LNCaP clone FGC (cell line): ENCODE data around the gene RNH1.

Experiments
- DNase-seq: peaks from one replicate; pipeline ENCODE4 v3.0.0-alpha.2; 2011; ENCODE audit warnings: low read depth
- H3K4me3 ChIP-seq: 2 replicates; pipeline ENCODE4 v1.5.1; 2011; ENCODE audit warnings: mild to moderate bottlenecking, low read depth, low read length, control low read depth
- TF ChIP-seq, protein P1 (sequence below): IDR thresholded peaks from 2 replicates; pipeline ENCODE4 v1.5.1; 2012; ENCODE audit warnings: mild to moderate bottlenecking; ENCODE audit not compliant: control insufficient read depth, insufficient read depth; ENCODE audit errors: extremely low read depth

RNH1 gene

DNA sequence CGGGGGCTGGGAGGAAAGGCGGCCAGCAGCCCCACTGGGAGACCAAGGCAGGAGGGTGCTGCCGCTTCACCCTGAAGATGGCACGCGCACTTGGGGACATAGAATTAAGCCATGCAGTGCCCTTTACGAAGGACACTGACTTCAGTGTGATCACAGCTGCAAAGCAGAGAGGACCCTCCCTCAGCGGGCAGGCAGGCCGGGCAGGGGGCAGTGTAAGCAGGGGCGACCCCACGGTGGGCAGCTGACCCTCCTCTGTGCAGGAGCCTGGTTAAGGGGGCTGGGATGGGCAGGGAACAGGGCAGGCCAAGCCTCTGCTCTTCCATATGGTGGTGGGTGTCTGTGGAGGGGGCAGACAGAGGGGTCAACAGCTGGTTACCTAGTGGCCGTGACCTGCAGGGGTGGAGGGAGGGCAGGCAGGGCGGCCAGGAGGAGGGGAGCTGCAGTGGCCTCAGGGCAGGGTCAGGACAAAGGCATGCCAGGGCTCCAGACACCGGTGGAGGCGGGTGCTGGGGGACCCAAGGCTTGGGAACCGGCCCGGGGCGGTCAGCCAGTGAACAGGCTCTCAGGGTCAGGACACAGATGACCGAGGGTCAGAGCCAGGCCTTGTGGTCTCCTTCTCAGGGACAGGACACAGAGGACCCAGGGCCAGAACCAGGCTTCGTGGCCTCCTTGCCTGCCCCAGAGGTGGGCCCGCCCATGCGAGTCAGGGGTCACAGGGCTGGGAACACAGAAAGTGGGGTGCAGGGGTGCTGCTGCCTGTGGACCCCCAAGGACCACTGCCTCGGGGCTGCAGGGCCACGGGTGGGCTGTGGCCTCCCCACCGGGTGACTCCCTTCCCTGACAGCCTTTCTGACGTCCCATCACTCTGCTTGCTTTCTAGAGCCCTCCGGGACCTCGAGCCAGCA is 46.3 kb upstream of the RNH1 start:
- TF ChIP-seq, protein P1, sequence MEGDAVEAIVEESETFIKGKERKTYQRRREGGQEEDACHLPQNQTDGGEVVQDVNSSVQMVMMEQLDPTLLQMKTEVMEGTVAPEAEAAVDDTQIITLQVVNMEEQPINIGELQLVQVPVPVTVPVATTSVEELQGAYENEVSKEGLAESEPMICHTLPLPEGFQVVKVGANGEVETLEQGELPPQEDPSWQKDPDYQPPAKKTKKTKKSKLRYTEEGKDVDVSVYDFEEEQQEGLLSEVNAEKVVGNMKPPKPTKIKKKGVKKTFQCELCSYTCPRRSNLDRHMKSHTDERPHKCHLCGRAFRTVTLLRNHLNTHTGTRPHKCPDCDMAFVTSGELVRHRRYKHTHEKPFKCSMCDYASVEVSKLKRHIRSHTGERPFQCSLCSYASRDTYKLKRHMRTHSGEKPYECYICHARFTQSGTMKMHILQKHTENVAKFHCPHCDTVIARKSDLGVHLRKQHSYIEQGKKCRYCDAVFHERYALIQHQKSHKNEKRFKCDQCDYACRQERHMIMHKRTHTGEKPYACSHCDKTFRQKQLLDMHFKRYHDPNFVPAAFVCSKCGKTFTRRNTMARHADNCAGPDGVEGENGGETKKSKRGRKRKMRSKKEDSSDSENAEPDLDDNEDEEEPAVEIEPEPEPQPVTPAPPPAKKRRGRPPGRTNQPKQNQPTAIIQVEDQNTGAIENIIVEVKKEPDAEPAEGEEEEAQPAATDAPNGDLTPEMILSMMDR: no peak
- DNase-seq: no peak
- H3K4me3 ChIP-seq: no peak overlapping the region

DNA sequence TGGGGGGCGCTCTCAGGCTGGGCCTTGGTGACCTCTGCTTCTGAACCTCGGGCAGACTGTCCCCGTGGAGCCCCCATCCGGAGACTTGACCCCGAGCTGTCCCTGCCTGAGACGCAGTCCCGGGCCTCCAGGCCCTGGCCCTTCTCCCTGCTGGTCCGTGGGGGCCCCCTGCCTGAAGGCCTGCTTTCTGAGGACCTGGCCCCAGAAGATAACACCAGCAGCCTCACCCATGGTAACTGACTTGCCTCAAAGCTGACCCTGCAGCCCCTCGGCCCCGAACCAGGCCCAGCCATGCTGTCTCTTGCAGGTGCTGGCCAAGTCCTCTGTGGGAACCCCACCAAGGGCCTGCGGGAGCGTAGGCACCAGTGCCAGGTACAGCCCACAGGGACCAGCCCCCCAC is 44.6 kb upstream of the RNH1 start:
- no peak for DNase-seq
- no peak overlapping the region for H3K4me3 ChIP-seq
- TF ChIP-seq, protein P1: no peak

DNA sequence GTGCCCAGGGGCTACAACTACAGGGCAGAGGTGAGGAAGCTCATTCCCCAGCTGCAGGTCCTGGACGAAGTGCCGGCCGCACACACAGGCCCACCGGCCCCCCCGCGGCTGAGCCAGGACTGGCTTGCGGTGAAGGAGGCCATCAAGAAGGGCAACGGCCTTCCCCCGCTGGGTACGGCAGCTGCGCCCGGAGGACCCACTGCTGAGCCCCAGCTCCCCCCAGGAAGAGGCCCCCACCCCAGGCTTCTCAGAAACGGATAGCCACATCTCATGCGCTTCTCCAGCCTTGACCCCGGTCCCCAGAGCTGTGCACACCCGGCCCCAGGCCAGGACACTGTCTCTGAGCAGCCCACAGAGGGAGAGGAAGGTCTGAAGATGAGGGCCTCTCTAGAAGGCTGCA is 44.1 kb upstream of the RNH1 start:
- TF ChIP-seq, protein P1: no peak
- no peak overlapping the region for H3K4me3 ChIP-seq
- no peak for DNase-seq

DNA sequence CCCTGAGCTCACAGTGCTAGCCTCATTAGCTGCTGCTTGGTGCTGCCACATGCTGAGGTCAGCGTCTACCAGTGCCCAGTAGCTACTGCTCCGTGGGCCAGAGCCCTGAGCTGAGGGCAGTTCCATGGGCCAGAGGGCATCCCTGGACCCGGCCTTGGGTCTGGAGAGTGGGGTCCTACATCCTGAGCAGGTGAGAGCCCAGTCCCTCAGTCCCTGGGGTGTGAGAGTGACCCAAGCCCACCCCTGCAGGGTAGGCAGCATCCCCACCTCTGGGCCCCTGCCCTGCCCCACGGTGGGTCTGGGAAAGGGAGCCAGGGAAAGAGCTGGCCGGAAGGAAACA is 43.7 kb upstream of the RNH1 start:
- no peak for DNase-seq
- TF ChIP-seq, protein P1: no peak
- H3K4me3 ChIP-seq: no peak overlapping the region

DNA sequence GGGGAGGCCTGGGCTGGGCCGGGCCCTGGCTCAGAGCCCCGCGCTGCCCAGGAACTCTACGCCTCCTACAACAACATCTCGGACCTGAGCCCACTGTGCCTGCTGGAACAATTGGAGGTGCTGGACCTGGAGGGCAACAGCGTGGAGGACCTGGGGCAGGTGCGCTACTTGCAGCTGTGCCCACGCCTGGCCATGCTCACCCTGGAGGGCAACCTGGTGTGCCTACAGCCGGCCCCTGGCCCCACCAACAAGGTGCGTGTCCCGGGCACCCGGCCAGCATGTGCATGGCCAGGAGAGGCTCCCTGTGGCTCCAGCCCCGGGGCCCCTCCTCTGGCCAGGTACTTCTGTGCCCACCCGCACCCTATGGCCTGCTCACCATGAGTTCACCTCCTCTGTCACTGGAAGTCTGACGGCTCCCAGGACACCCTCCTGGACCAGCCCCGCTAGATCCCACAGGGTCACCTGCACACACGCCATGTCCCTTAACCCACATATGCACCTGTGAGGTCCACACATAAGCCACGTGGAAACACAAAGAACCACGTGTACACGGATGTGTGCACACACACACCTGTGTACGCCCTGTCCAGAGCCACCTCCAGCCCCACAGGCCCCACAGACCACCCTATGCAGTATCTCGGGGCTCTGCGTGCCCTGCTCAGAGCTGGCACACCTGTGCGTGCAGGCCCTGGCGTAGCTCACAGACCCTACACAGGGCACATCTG is 43.1 kb upstream of the RNH1 start:
- no peak overlapping the region for H3K4me3 ChIP-seq
- TF ChIP-seq, protein P1: no peak
- no peak for DNase-seq

DNA sequence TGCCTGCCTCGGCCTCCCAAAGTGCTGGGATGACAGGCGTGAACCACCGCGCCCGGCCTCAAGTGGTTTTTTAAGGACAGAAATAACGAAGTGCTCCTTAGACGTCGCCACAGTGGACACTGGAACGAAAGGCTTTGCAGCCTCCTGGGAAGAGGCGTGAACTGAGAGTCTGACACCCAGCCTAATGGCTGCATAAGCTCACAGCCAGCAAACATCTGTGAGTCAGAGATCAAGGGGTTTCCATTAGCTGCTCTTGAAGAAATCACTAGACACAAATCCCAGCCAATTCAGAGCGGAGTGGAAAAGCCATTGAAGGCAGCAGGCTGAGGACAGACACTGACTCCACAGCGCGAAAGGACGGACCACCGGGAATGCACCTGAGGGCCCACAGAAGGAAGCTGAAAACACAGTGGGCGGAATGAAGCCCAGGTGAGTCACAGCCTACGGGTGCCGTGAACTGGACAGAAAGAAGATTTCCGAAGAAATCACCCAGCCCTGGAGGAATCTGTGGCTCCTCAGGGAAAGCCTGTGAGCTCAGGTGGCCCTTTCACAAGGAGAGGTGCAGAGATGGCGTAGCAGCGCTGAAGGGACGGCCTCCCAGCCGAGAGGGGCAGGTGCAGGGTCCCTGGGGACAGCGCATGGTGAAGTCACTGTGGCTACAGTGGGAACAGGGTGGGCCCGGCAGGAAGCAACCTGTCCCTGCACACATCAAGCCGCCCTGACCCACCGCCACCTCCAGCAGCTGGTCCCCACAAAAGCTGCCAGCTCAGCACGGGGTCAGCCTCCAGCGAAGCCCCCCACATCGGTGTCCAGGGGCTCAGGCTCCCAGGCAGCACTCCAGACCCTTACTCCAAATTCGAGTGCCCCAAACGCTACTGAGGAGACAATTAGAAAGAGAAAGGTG is 41.9 kb upstream of the RNH1 start:
- TF ChIP-seq, protein P1: no peak
- no peak for DNase-seq
- H3K4me3 ChIP-seq: no peak overlapping the region
